HG03565 (cell line): ENCODE results near the gene GZMH.
"Not testable (repeated sequence)": the region's sequence is repeated elsewhere in the genome, so short reads cannot be mapped to it uniquely, and the experiment has no call there.

ENCODE experiments used
- ATAC-seq: cut with Tn5 transposase; IDR thresholded peaks from one replicate; pipeline ENCODE4 v1.9.1; 2021; ENCODE audit warnings: mild to moderate bottlenecking, moderate library complexity; ENCODE audit not compliant: unreplicated experiment

GZMH gene, protein sequence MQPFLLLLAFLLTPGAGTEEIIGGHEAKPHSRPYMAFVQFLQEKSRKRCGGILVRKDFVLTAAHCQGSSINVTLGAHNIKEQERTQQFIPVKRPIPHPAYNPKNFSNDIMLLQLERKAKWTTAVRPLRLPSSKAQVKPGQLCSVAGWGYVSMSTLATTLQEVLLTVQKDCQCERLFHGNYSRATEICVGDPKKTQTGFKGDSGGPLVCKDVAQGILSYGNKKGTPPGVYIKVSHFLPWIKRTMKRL

DNA sequence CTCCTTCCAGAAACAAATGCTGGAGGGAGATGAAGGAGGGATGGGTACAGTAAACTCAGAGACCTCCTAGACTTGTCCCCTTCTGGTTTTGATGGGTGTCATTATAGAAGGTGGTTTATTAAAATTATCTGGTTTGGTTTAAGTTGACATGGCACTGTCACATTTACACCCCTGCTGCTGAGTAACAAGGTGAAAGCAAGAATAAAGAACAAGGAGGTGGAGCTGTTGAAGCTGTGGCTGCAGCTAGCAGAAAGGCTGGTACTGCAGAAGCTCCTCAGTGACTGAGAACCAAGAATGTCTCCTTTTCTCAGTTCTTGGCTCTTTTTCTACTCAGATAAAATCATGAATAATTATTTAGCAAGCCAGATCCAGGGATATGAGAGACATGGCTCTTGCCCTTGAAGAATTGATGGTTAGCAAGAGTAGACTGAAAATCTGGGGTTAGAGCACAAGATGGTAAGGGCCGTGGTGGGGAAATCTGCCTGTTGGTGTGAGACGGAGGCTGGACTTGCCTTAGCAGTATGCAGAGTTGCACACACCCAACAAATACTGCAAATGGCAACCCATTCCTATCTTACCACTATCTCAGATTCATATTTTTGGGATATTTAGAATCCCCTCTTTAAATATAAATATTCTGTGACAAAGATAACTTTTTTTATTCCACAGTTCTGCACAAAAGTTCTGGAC lies at the start of gene GZMH:
GZMH (minus strand) TSS at position 31 of the 690 bp plus-strand sequence. CDS start 72 bp downstream, outside the sequence.
- no peak for ATAC-seq

DNA sequence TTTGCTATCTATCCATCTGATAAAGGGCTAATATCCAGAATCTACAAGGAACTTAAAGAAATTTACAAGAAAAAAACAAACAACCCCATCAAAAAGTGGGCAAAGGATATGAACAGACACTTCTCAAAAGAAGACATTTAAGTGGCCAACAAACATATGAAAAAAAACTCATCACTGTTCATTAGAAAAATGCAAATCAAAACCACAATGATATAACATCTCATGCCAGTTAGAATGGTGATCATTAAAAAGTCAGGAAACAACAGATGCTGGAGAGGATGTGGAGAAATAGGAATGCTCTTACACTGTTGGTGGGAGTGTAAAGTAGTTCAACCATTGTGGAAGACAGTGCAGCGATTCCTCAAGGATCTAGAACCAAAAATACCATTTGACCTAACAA lies 38.9 kb upstream of the GZMH start:
- not testable (repeated sequence) for ATAC-seq

DNA sequence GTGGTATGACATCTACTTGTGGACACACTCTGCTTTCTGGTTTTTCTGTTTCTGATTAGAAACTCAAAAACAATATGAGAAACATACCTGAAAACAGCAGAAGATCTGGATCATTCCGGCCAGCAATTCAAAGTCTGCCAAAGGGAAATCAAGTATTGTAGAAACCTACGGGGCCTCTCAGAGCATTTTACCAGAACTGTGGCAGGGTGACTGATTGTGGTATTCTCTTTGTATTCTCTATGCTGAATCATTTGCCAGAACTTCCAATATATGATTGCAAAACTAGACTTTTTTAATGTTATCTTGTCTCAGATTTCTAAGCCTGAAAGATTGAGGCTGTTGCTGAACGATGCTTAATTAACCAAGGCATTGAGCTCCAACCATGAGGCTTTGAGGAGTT lies 30.4 kb upstream of the GZMH start:
- ATAC-seq: no peak

DNA sequence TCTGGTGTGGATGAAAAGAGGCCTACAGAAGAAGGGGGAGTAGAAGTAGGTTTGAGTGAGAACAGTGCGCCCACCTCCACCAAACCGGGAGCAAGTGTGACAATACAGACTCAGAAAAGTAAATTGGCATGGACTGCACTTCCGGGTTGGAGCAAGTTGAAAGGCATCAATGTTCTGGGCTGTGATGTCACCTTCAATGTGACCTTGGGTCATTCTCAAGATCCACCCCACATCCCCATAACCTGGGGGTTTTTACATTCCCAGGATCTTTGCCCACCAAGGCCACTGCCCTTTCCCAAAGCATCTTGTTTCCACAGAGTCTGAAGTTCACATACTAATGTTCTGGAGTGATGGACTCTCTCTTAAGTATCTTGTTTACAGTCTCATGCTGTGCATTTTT lies 29.8 kb upstream of the GZMH start:
- ATAC-seq: no peak

DNA sequence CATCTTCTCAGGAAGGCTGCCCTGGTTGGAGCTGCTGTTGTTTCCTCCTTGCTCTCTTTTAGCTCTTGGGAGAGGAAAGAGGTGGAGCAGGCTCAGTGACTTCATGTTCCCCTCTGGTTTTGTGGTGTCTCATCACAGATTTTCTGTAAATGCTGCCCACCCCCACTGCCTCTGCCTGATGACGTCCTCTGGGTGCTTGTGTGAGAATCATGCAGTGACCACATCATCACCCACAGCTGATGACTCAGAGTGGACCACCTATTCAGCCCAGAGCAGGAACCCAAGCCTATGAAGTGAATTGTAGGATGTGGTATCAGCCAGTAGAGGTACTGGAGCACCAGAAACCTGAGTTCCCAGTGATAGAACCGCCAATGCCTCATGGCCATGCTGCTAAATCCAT lies 24.7 kb upstream of the GZMH start, which contains the start of gene GZMB:
GZMB (minus strand) TSS at position 33 of the 400 bp plus-strand sequence; CDS start at position 3, 30 bp downstream.
- ATAC-seq: no peak

DNA sequence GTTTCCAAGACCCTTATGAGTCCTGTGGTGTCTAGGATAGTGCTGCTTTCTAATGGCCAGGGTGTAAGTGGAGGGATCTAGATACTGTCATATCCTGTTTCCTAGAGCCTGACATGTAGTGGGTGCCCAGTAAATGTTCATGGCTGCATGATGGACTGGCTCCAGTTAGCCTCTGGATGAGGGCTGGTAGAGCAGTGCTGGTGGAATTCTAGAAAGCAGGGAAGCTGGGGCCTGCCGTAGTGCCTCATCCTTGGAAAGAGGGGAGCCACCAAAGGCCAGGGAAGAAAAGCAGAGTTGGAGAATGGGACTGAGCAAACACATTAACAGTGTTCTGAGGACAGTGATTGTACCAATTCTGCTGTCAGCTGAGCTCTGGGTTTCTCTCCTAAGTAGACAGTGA lies 23.9 kb upstream of the GZMH start:
- ATAC-seq: no peak

DNA sequence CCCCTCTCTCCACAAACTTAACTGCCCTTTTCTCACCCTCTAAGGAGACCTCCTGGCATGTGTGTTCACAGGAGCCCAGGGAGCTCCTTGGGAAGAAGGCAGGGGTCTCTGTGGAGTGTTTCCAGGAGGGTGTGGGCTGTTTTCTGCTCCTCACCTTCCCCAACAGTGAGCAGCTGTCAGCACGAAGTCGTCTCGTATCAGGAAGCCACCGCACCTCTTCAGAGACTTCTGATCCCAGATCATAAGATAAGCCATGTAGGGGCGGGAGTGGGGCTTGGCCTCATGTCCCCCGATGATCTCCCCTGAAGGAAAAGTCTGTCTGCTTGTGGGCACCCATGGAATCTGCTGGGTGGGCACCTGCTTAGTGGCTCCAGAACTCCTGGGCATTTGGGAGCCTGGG lies 23.3 kb upstream of the GZMH start:
- no peak for ATAC-seq

DNA sequence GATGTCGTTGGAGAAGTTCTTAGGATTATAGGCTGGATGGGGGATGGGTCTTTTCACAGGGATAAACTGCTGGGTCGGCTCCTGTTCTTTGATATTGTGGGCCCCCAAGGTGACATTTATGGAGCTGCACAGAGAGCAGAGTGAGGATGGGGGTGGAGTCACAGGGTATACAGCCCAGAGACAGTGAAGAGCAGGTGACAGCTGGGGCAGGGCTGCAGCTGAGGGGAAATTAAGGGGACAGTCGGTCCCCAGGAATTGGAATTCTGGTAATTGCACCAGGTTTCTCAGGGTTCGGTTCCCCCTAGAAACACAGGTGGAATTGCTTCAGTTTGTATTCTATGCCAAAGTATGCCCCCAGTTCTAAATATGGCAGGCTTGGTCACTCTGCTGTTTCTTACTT lies 22.9 kb upstream of the GZMH start:
- no peak for ATAC-seq

DNA sequence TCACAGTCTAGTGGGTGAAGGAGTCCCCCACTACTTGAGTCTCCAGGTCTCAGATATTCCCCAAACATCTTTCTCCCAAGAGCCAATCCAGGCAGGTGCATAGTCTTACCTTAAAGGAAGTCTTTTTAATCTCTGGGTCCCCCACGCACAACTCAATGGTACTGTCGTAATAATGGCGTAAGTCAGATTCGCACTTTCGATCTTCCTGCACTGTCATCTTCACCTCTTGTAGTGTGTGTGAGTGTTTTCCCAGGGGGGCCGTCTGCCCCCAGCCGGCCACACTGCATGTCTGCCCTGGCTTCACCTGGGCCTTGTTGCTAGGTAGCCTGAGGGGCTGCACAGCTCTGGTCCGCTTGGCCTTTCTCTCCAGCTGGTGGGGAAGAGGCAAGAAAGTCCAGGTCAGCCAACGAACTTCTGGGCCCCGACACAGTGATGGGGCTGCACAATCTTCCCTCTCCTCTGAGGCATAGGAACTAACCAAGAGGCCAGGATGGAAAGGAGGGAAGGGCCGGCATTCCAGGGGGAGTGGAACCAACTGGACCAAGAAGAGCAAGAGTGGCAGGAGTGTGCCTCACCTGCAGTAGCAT lies 22.4 kb upstream of the GZMH start:
- no peak for ATAC-seq

DNA sequence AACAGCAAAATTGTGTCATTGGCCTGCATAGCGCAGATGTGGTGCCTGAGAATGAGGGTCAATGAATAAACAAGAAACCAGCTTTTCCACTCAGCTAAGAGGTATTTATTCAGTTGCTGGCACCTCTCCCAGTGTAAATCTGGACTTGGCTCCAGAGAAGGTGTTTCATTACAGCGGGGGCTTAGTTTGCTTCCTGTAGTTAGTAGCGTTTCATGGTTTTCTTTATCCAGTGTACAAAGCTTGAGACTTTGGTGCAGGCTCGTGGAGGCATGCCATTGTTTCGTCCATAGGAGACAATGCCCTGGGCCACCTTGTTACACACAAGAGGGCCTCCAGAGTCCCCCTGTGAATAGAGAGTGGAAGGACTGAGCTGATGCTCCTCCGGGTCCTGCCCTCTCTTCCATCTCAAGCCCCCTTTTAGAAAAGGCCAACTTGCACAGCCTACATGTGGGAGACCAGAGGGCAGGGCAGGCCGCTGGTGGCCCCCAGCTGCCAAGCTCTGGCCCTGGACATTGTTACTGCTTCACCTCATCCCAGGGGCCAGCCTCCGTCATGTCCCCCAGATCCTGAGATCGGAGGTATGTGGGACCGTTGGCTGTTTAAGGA lies 21.5 kb upstream of the GZMH start:
- ATAC-seq: no peak

DNA sequence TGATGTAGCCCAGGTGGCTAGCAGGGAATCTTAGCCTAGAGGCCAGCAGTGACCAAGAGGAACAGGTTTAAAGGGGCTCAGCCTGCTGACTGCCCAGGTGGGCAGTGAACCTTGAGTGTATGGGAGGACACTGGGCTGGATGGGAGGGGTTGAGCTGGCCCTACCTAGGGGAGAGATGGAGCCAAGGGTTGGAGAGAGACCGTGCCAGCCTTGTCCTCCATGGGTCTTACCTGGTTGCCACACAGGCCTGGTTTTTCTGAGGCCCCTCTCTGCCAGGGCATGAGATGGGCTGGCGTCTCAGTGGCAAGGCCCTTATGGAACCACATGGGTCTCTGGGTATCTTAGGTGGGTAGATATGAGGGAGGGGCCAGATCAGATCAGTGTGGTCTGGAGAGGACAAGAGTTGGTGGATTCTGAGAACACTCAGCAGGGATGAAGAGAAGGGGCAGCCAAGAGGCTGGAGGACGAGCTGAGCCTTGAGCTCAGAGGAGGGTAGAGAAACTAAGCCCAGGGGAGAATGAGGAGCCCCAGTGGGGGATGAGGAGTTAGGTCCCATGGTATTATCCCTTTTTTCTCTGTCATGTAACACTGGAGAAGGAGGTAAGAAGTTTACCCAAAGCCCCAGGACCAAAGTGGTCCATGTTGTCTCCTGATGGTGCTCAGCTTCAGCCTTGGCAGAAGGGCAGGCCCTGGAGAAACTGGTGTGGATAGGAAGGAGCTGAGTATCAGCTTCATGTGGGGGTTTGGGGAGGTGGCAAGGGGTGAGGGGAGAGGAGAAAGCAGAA lies 20.8 kb upstream of the GZMH start:
- ATAC-seq: no peak

DNA sequence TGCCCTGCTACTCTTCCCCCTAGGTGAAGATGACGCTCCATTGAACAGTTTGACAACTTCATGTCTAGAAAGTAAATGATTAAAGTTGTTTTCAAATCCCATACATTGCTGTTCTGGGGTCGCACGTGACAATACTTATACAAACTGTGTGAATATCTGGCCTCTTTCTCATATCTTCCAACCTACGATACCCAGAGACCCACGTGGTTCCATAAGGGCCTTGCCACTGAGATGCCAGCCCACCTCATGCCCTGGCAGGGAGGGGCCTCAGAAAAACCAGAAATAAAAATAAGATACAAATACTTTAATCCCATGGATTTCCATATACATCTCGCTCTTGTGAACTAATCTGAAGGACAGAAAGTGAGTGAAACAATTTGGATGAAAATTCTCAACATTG lies 20.0 kb upstream of the GZMH start:
- ATAC-seq: no peak

DNA sequence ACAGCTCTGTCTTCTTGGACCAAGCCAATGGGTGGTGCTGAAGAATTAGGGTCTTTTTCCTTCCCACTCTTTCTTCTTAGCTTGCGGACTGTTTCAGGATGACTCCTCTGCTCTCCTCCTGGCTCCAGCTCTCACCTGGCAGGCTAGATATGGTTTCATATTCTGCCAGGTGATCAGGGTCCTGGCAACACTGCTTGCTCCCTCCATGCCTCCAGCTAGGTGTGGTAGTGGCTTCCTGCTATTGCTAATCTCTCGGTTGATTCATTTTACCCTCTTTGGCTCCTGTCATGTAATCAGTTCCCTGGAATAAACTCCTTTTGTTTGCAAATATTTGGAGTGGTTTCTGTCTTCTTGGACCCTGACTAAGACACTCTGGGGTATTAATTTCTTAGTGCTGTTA lies 4.3 kb upstream of the GZMH start:
- no peak for ATAC-seq

DNA sequence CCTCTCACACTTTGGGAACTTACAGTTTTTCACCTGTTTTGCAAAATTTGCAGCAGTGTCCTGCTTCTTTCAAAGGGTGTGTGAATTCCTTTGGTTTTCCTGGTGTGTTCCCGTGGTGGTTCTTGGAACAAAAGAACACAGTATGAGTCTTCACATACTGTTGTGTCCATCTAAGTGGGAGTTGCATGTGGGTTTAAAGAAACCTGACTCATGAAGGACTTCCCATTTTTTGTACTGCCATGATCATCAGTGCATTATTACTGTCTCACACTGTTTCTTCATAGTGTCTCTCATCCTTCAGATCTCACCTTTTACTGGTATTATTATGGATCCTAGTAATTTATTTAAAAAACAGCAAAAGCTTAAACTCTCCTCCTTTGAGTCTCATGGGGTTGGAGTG lies 3.8 kb upstream of the GZMH start:
- no peak for ATAC-seq

DNA sequence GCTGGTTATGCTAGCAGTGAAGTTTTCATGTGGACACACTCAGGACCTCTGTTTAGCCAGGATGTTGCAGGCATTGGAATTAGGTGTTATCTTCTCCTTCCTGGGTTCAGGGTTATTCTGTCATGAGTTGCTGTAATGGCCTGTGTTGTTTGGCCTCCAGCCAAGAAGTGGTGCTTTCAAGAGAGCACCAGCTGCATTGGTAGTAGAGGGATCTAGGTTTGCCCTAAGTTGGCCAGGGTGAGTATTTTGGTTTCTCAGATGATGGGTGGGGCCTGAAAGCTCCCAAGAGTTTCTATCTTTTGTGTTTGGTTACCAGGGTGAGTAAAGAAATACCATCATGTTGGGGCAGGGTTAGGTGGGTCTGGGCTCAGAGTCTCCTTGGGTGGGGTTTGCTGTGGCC lies 2.7 kb upstream of the GZMH start:
- no peak for ATAC-seq

DNA sequence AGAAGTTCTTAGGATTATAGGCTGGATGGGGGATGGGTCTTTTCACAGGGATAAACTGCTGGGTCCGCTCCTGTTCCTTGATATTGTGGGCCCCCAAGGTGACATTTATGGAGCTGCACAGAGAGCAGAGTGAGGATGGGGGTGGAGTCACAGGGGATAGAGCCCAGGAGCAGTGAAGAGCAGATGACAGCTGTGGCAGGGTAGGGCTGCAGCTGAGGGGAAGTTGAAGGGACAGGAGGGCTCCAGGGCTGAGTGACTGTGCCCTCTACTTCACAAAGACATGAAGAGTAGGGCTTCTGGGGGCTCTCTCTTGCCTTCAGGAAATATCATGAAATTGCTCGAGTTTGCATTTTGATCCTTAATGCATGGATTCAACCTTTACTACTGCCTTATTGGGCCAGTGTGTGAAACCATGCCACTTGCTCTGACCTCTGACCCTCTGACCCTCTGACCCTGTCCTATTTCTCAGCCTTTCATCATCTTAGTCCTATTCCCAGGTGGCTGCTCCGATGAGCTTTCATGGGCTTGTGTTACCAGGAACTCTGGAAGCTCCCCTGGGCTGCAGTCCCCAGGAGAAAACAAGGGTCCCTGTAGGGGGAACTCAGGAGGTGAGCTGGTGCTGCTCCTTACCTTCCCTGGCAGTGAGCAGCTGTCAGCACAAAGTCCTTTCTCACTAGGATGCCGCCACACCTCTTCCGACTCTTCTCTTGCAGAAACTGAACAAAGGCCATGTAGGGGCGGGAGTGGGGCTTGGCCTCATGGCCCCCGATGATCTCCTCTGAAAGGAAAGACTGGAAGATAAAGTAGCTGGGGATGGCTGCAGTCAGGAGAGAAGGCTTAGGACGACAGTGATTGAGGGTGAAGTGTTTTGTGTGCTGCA lies 1.6 kb downstream of the GZMH start:
- ATAC-seq: no peak

DNA sequence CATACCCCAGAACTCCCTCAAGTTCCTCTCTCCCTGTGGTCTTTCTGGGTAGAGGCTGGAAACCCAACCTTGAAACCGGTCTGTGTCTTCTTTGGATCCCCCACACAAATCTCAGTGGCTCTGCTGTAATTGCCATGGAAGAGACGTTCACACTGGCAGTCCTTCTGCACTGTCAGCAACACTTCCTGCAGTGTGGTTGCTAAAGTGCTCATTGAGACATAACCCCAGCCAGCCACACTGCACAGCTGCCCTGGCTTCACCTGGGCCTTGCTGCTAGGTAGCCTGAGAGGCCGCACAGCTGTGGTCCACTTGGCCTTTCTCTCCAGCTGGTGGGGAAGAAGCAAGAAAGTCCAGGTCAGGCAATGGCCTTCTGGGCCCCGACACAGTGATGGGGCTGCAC lies 2.4 kb downstream of the GZMH start:
- ATAC-seq: no peak

DNA sequence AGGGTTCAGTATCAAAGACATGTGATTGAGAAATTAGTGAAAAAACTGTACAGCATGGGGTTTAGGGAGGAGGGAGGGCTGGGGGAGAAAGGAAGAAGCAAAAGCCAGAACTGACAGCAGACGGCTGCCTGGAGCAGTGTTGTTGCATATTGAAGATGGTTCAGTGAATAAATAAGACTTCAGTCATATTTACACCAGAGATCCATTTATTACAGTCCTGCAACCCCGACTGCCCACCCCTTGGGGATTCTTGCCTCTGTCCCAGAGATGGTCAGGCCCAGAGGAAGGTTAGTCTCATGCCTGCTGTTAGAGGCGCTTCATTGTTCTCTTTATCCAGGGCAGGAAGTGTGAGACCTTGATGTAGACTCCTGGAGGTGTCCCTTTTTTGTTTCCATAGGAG lies 3.2 kb downstream of the GZMH start:
- ATAC-seq: no peak

DNA sequence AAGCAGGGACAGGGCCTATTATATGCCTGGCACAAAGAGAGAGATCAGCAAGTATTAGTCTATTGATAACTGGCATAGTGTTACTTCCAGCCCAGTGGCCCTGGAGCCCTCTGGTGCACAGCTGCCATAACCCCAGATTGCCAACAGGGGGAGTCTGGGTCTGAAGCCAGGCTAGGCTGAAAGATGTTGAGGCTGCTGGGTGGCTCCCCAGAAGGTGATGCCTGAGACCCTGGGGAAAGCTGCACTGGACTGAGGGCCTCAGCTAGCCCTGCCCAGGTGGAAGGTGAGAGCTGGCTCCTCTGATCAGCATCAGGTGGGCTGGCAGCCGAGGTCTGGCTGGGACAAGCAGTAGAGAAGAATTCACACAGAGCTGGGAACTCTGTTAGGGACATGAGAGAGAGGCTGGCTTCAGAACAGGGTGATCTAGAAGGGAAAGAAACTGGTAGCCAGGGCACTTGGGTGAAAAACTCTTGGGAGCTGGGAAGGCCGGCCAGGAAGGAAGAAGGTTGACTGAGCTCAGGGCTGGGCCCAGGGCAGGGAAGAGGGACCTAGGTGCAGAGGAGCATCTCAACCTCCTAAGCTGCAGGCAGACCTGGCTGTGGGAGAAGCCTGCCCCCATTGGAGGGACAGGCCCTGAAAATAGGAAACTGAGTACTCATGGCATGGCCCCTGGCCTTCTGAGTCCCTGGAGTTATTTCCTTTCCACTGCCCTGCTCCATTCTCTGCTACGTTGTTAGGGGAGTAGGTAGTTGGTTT lies 3.9 kb downstream of the GZMH start:
- ATAC-seq: peak; percentile 92
